Stimulated activated CD4-positive, alpha-beta T cell treated with anti-CD3 and anti-CD28 coated beads, Interleukin-4, amount 100 ng/mL, for 1 hour (primary cell): ENCODE measurements around the gene ATXN7.

Source experiments
- DNase-seq: peaks from one replicate; pipeline ENCODE4 v3.0.0-alpha.2; 2020

Gene ATXN7

DNA sequence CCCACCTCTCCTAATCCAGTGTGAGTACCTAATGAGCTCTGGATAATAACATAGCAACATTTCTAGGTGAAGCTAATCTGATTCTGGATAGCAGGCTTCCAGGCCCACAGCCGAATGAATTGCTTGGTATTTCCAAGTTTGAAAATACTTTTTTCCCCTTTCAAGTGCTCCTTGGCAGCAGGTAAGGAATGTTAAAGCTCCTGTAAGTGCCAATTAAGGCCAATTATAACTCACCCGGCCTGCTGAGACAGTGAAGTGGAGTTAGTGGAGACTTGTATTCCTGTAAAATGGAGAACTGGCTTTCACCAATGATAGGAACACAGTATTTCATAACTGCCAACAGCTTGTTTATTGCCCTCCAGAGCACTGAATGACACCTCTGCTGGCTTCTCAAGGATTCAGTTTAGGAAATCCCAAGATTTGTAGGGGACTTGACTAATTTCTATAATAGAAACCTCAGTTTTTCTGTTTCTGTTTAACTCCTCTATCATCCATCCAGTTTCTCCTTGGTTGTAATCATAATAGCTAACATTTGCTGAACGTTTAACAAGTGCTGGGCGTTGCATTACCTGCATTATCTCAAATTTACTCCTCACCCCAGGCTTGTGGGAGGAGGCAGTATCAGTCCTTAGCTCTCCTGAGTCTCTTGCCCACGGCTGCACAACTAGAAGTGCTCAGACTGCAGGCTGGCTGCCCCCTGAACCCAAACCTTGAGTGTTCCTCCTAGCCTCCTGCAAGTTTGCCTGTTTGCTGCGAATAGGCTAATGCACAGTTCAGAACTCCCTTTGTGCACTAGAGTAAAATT, 101.2 kb downstream of the ATXN7 start:
- no peak for DNase-seq

DNA sequence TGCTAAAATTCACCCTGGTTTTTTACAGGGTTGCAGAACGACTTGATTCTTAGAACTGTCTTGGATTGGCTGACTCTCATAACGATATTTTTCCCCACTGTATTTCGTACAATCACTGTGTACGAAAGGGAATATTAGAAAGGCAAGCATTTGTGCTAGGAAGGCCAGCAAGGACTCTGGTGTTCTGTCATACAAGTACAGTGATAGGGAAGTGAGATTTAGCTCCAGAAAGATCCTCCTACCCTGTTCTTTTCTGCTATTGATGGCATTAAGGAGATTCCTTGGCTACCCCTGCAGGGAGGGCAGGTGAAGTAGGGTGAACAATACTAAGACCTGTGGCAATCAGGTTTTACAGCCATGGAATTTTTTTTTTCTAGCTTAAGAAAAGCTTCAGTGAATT, 102.3 kb downstream of the ATXN7 start:
- DNase-seq: no peak

DNA sequence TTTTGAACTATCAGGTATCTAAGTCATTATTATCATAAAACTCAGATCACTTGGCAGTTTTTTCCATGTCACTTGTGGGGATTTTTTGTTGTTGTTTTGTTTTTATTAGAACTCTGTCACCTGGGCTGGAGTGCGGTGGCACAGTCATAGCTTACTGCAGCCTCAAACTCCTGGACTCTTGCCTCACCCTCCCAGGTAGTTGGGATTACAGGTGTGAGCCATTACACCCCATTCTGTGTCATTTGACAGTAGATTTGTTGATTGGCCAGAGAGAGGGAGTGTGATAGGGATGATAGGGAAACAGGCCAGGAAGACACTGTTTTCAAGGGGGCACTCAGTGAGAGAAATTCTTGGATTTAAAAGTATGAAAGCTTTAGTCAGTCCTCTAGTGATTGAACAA, 103.2 kb downstream of the ATXN7 start:
- DNase-seq: no peak

DNA sequence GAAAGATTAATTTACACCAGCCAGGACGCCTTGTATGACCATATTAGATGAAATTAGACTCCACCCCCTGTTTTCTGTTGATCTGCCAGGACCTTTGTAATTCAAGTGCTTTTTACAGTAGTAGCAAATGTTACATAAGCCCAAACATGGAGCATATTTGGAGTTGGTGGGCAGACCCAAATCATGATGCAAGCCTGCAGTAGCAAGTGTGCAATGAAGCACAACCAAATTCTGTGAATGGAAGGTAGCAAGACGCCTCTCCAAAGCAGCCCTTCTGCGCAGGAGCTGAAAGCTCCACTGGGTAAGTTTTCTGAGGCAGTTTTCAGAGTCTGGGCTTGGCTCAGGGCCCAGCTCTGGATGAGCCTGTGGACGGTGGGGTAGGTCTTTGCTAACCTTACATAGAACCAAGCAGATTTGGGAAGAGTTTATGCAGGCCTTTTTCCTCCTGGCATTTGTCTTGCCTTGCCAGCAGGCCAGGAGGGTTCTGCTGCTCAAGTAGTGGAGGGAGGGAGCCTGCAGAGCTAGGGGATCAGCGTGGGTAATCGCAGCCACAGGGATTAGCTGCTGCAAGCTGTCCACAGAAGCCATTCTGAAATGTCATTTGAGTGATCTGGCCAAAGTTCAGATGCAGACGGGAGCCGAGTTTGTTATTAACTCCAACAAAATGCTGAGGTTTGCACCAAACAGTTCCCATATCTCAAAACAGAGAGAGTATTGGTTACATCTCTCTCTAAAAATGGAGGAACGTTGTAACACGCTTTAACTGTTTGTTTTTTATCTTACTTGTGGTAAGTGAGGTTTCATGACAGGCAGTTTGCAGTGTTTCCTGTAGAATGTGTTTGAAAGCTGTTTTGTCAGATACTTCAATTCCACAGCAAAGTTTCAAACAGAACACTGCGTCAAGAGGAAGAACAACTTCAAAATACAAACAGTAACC, 104.3 kb downstream of the ATXN7 start:
- peak; percentile 8 for DNase-seq

DNA sequence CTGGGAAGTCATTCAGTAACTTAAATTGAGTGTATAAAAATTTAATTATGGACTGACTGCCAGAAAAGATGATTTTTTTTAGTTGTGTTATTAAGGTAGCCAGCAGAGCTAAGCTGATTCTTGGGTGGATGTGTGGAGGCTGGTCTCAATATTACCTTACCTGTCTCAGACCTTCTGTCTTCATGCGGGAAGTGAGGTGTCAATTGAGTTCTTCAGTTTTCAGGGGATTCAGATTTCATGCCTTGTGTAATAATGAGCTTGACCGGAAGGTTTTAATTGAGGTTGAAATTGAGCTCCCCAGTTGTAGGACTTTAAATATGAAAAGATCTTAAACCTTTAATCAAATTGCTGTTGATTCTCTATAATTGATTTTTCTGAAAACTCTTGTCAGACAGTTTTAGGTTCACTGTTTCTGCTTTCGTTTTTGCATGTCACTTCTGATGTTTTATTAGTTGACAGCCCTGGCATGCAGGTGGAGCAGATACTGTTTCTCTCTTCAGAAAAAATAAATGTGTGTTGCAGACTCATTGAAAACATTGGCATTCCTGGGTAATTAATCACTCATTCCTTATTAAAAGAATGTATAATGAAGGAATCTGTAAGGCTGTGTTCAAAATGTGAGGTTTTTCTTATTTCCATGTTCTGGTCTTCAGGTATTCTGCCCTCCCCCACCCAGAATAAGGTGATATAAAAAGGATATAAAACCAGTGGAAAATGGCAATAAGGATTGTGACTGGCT, 105.1 kb downstream of the ATXN7 start:
- no peak for DNase-seq

GRCh38 chr3:63969876-63970275, 106.2 kb downstream of the ATXN7 start:
- DNase-seq: no peak

GRCh38 chr3:63970631-63971475, 107.2 kb downstream of the ATXN7 start:
- DNase-seq: no peak

GRCh38 chr3:63972196-63972595, 108.5 kb downstream of the ATXN7 start:
- no peak for DNase-seq

DNA sequence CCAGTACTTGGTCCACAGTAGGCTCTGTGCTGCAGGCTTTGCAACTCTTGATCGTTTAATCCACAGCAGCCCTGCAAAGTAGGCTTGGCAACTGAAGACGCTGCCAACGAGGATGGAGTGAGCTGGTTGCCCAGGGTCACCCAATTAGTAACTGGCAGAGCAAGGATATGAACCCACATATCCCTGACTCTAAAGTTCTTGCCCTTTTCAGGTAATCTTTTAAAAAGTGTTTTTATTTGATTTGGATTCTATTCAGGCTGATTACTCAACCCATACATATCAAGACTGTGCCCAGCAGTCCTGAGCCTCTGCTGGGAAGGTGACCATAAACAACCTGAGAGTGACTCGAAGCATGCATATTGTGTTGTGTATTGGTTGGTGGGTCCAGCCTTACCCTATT, 109.3 kb downstream of the ATXN7 start:
- DNase-seq: no peak

DNA sequence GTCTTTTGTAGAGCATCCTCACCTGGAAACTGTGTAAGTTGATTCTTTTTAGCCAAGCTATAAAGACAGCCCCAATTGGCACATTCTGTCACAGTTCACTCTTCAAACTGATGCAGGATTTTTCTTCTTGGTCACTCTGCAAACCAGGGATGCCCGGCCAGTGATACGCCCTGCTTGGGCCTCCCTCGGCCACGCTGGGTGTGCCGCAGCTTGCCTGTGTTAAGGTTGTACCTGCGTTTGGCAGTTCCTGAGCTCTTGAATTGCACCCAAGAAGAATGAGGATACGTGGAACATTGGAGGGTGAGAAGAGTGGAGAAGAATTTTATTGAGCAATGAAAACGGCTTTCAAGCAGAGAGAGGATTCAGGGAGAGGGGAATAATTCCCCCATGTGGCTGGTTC, 109.7 kb downstream of the ATXN7 start:
- no peak for DNase-seq

DNA sequence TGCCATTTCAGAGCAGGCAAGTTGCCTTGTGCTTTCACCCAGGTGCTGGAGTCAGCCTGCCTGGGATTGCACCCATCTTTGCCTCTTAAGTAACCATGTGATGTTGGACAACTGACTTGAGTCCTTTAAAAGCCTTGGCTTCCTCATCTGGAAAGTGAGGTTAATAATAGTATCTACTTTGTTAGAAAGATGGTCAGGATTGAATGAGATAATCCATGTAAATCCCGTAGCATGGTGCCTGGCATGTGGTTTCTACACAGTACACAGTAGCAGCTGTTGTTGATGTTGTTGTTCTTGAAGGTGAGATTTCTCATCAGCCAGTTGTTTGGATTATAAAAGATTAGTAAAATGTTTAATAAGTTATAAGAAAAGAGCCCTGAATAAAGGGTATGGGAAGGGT, 110.8 kb downstream of the ATXN7 start:
- DNase-seq: no peak

GRCh38 chr3:63975723-63976122, 112.1 kb downstream of the ATXN7 start:
- no peak for DNase-seq

DNA sequence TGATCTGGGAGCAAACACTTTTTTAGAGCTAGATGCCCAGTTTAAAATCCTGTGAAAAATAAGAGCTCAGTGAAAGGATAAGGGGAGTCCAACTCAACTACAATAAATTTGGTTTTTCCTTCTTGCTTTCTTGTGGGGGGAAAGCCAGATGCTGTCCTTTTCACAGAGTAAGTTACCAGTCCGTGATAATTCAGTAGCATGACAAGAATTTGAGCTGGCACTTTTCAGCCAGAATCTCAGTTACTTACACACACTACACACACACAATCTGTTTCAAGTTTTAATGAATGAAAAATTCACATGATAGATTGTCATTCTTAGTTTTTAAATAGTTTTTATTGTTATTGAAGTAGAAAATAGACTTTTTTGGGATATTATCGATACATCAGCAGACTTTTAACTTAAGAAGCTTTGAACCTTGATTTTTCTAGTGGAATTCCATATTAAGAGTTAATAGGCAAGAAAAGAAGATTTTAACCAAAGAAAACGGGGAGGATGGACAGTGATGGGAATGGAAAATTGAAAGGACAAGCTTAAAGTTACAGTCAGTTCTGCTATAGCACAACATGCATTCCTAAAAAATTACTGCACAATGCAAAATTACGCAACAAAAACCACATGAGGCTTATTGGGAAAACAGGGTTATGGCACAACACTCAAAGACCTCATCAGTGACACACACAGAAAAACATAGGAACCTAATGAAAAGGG, 112.6 kb downstream of the ATXN7 start:
- DNase-seq: no peak

DNA sequence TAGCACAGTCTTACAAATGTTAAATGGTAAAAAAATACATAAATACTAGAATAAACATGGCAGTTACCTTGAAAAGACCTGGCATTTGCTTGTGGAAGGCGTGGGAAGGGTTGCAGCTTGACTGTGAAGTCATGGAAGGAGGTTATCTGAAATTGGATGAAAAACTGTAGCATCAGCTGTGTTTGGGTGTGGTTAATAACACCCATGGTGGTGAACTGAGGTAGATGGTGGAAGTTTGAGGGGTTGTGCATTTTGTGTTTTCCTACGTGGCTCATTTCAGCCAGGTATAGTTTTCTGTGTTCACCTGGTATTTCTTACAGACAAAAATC, 113.2 kb downstream of the ATXN7 start:
- no peak for DNase-seq

DNA sequence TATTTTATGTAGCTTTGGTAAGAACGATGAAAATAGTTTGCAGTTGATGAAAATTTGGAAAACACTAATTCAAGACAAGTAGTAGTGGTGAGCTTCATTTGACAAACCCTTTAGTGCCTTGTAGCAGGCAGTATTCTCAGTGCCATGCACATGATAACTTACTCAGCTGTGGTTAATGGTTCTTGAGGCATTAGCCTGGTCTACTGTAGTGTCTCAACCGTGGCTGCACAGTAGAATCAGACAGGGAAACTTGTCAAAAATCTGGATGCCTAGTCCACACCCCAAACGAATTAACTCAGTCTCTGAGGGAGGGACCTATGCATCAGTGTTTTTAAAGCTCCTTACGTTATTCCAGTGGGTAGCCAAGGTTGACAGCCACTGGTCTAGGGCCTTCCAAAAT, 114.2 kb downstream of the ATXN7 start:
- DNase-seq: no peak

DNA sequence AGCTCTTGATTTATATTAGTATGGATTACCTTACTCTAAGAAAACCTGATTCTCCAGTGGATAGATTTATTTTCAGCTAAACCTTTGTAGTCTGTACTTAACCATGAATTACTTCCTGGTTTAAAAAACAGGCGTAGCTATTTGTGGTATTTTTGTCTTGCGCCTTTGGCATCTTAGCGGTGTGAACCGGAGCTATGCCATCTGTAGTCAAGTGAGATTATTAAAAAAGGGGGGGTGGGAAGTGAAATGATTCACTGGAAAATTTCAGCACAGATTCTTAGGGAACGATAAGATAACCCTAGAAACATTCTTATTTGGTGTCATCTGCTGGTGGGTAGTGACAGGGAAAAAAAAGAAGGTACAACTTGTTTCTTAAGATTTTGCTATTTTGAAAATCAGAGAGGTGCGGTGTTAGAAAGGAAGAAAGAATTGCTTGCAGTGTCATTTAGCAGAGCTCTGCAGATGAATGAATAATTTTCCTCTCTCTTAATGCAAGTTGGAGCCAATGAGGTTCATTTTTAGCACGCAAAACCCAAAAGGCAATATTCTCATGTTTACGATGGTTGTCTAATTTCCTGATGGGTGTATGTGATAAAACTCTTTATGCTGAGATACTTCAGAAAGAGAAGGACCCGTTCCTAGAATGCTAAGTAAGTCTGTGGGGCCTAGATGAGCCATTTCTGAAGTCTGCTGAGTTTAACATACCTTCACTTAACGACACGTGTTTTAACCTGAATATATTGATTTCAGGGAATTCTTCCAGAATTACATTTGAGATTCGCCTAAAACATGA, 115.6 kb downstream of the ATXN7 start:
- DNase-seq: no peak

- DNase-seq: no peak
Observed at GRCh38 chr3:63980019-63980418, 116.4 kb downstream of the ATXN7 start.

DNA sequence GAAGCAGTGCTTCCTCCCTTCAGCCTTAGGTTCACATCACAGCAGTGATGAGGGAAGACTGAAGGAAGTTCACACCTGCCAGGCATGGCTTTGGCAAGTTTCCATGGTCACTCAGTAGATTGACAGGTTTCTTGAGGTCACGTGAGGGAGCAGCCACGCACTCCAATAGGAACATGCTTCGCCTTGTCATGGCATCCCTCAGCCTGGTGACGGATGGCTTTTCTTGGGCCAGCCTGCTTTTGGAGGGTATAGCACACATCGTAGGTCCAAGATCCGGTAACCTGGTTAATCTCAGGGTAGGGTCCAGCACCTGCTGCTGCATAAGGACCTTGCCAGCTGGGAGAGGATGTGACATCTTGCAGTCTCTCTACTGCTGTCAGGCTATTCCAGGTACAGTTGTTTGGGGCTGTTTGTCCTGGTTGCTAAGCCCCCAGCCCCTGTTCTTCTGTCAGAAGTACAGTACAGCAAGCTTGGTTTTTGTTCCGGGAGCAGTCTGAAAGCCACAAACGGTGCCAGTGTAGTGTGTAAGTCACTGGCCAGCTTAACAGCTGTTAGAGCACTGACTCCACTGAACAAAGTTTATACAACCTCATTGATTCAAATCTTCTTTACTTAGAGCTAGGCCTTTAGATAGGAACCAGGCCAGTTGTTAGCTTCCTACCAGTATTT, 117.3 kb downstream of the ATXN7 start:
- no peak for DNase-seq

- DNase-seq: no peak
Observed at GRCh38 chr3:63981980-63982379, 118.3 kb downstream of the ATXN7 start.

GRCh38 chr3:63984391-63984790, 120.7 kb downstream of the ATXN7 start:
- no peak for DNase-seq
